Measurements from ENCODE around the gene NACC1.
"Not testable (repeated sequence)": the region's sequence is repeated elsewhere in the genome, so short reads cannot be mapped to it uniquely, and the experiment has no call there.

Gene NACC1

DNA sequence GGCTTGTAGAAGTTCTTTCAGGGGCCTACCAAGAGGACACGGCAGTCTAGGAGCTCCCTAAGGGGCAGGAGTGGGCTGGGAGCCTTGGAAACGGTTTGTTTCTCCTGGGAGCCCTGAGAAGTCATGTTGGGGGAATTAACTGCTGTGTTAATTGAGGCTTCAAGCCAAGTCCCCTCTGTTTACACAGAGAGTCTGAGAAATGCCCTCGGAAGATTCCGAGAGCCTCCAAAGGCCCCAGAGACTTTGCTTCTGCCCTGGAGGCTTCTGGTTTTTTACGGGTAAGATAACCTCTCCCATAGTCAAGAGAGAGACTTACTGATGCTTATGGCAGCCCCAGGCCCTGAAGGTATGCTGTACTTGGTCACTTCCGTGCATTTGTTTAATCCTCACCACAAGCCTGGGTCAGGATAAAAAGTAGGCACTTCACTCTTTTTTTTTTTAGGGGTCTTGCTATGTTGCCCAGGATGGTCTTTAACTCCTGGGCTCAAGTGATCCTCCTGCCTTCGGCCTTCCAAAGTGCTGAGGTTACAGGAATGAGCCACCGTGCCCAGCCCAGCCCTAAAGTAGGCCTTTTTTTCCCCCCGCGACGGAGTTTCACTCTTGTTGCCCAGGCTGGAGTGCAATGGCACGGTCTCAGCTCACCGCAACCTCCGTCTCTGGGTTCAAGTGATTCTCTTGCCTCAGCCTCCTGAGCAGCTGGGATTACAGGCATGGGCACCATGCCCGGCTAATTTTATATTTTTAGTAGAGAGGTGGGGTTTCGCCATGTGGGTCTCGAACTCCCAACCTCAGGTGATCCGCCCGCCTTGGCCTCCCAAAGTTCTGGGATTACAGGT is 47.3 kb downstream of the NACC1 start:
- DNase-seq = peak in 1 of 3 experiments; percentile 82

DNA sequence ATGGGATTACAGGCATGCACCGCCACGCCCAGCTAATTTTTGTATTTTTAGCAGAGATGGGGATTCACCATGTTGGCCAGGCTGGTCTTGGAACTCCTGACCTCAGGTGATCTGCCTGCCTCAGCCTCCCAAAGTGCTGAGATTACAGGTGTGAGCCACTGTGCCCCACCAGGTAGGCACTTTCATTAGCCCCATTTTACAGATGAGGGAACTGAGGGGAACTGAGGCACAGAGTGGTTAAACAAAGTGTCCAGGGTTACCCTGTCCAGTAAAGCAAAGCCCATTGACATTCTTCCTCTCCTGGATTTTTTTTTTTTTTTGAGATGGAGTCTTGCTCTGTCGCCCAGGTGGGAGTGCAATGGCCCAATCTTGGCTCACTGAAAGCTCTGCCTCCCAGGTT is 48.1 kb downstream of the NACC1 start:
- not testable (repeated sequence) for DNase-seq

GRCh38 chr19:13169769-13170168 is 51.7 kb downstream of the NACC1 start:
- no peak for DNase-seq

DNA sequence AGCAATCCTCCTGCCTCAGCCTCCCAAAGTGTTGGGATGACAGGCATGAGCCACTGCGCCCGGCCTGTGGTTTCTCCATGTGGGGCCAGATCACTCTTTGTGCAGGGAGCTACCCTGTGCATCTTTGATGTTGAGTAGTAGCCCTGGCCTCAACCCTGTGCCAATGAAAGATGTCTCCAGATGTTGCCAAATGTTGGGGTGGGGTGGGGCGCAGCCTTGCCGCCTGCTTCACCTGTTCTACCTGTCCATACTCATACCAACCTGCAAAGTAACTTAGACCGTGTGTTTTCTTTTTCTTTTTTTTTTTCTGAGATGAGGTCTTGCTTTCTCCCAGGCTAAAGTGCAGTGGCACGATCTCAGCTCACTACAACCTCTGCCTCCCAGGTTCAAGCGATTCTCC is 53.1 kb downstream of the NACC1 start:
- no peak for DNase-seq

GRCh38 chr19:13172346-13173138 is 54.5 kb downstream of the NACC1 start:
- peak in 1 of 3 experiments; percentile 20 for DNase-seq

GRCh38 chr19:13173139-13173737 is 55.2 kb downstream of the NACC1 start:
- no peak for DNase-seq

DNA sequence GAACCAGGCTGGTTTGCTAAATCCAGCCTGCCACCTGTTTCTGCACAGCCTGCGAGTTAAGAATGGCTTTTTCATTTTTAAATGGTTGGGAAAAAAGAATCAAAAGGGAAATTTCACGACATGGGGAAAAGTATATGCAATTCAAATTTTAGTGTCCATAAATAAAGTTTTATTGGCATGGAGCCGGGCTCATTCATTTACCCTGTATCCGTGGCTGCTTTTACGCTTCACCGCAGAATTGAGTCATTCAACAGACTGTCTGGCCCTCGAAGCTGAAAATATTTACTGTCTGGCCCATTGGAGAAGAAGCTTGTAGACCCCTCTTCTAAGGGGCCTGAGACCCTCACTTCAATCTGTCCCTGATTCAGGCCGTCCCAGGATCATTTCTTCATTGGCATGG is 58.3 kb downstream of the NACC1 start:
- DNase-seq = no peak

- not testable (repeated sequence) for DNase-seq
Observed at GRCh38 chr19:13177584-13177983, 59.5 kb downstream of the NACC1 start.

DNA sequence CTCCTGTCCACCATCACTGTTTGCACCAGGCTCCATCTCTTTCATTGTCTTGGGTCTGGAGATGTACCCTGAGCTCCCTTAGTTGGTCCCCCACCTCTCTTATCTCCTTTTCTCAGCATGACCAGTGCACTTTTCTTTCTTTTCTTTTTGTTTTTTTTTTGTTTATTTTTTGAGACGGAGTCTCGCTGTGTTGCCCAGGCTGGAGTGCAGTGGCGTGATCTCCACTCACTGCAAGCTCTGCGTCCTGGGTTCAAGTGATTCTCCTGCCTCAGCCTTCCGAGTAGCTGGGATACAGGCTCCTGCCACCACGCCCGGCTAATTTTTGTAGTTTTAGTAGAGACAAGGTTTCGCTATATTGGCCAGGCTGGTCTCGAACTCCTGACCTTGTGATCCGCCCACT is 60.2 kb downstream of the NACC1 start:
- not testable (repeated sequence) for DNase-seq

DNA sequence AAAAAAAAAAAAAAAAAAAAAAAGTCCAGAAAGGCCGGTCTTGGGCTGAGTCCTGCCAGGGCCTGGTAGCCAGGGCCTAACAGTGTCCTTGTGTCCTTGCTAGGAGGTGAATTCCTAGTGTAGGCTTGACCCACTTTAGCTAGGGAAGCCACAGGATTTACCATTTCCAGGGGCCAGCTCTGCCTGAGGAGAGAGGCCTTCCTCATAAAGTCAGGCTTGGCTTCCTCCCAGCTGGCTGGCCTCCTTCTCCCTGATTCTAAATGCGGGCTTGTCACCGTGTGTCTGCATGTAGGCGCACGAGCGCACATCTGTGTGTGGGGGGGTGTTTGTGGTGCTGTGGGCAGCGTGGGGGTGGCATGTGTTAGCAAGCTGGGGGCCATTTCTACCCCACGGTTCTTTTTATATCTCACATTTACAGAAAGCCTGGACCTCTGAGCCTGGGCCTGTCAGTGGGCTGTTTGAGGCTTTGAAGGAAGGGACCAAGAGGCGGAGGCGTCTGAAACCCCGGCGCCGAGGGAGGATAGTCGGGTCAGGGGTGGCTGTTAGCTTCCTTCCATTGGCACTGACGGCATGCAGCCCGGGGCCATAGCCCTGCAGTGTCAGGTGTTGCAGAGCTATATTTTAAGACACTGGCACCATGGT is 63.8 kb downstream of the NACC1 start:
- no peak for DNase-seq

- not testable (repeated sequence) for DNase-seq
Observed at GRCh38 chr19:13184926-13185325, 66.9 kb downstream of the NACC1 start.

- DNase-seq = not testable (repeated sequence)
Observed at GRCh38 chr19:13185763-13186657, 67.9 kb downstream of the NACC1 start.

DNA sequence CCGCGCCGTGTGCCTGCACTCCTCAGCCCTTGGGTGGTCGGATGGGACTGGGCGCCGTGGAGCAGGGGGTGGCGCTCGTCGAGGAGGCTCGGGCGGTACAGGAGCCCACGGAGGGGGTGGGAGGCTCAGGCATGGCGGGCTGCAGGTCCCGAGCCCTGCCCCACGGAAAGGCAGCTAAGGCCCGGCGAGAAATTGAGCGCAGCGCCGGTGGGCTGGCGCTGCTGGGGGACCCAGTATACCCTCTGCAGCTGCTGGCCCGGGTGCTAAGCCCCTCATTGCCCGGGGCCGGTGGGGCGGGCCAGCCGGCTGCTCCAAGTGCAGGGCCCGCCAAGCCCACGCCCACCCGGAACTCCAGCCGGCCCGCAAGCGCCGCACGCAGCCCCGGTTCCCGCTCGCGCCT is 68.6 kb downstream of the NACC1 start:
- DNase-seq = not testable (repeated sequence)

- DNase-seq = no peak
Observed at GRCh38 chr19:13187419-13187818, 69.4 kb downstream of the NACC1 start.

DNA sequence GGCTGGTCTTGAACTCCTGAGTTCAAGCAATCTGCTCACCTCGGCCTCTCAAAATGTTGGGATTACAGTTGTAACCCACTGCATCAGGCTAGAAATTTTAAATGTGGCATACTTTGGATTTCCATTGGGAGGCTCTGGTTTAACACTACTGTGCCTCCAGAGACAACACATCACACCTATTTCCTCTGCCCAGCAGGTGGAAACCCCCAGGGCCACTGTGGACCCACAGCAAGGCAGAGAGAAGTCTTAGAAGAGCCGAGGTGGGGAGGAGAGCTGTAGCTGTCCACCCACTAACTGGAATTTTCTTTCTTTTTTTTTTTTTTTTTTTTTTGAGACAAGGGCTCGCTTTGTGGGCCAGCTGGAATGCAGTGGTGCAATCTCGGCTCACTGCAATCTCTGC is 71.5 kb downstream of the NACC1 start:
- no peak for DNase-seq

All from NCI-H1417 (cell line).